ENCODE data around the gene KIRREL3.
A peak's percentile ranks its signal among the peaks of the same experiment; 100 is the strongest.

KIRREL3 gene

DNA sequence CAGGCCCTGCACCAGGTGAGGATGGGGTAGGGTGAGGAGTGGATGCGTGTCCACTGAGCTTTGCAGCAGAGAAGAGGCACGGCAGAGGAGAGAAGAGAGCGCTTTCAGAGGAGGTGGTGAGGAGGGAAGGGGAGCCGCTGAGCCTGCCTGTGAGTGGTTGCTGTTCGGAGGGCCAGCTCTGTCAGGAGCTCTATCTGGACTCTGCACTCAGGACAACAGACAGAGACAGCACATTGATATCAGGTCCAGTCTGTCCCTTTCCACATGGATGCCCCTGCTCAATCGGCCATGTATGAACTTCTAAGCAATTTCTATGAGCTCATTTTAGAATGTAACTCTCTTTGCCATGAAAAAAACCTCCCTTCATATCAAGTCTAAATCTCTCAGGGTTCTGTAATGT is 158.6 kb downstream of the KIRREL3 start:
- POLR2A ChIA-PET, result no interaction called here

DNA sequence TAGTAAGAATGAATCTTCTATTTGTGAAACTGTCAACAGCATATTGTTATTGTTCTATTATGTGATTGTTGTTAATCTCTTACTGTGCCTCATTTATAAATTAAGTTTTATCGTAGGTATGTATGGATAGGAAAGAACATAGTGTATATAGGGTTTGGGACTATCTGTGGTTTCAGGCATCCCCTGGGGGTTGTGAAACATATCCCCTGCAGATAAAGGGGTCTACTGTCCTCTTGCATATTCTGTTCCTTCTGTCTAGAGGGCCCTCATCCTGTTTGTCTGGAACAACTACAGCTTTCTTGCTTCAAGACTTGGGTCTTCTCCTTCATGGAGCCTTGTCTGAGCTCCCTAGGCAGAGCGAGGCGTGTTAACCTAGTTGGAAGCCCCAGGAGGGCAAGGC is 159.6 kb downstream of the KIRREL3 start:
- H3K4me3 ChIP-seq (ENCODE audit: low read depth, low read length), result no peak overlapping the region
- CTCF ChIA-PET, result interaction anchor here (1.1 to 3.1 kb wide), 3 partner anchors 17 to 233 kb away, joined by 3 to 15 read pairs (median 4); no protein-coding TSS in a partner anchor
- POLR2A ChIA-PET, result no interaction called here
- TF ChIP-seq, protein P1, sequence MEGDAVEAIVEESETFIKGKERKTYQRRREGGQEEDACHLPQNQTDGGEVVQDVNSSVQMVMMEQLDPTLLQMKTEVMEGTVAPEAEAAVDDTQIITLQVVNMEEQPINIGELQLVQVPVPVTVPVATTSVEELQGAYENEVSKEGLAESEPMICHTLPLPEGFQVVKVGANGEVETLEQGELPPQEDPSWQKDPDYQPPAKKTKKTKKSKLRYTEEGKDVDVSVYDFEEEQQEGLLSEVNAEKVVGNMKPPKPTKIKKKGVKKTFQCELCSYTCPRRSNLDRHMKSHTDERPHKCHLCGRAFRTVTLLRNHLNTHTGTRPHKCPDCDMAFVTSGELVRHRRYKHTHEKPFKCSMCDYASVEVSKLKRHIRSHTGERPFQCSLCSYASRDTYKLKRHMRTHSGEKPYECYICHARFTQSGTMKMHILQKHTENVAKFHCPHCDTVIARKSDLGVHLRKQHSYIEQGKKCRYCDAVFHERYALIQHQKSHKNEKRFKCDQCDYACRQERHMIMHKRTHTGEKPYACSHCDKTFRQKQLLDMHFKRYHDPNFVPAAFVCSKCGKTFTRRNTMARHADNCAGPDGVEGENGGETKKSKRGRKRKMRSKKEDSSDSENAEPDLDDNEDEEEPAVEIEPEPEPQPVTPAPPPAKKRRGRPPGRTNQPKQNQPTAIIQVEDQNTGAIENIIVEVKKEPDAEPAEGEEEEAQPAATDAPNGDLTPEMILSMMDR (IDR thresholded peaks at IDR 0.05; ENCODE audit: insufficient read depth, low read length, missing control alignments), result no peak
- no peak for DNase-seq (ENCODE audit: low read depth, low spot score)

More for the DNA sequence above, 158.6 kb downstream of the KIRREL3 start:
- CTCF ChIA-PET, result interaction anchor here (0.7 to 3.1 kb wide), 2 partner anchors 148 to 331 kb away, joined by 3 to 15 read pairs; no protein-coding TSS in a partner anchor
- no peak overlapping the region for H3K4me3 ChIP-seq (ENCODE audit: low read depth, low read length)
- TF ChIP-seq, protein P1 (IDR thresholded peaks at IDR 0.05; ENCODE audit: insufficient read depth, low read length, missing control alignments), result no peak
- DNase-seq (ENCODE audit: low read depth, low spot score), result no peak

DNA sequence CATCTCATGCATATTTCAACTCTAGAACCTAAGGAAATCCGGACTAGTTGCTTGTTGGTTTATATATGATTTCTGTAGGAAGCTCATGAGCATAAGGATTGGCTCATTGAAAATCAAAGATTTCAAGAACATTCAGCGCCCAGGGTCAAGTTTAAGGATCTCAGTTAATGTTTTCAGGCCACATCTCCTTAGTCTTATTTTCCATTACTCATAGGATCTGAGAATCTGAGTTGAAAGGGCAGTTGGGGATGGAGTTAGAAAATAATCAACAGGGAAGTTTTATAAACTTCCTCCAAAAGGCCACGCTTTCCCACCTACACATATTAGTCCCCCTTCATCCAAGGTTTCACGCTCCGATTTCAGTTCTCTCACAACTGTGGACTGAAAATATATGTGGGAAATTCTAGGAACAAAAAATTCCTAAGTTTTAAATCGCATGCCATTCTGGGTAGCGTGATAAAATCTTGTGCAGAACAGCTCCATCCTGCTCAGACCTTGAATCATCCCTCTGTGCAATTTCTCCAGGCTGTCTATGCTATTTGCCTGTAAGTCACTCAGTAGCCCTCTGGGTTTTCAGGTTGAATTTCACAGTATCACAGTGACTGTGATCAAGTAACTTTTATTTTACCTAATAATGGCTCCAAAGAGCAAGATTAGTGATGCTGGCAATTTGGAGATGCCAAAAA is 160.2 kb downstream of the KIRREL3 start:
- TF ChIP-seq, protein P1 (IDR thresholded peaks at IDR 0.05; ENCODE audit: insufficient read depth, low read length, missing control alignments), result no peak
- H3K4me3 ChIP-seq (ENCODE audit: low read depth, low read length), result no peak overlapping the region
- ChIA-PET CTCF (interaction anchor here (1.1 to 3.1 kb wide), 3 partner anchors 16 to 232 kb away, joined by 3 to 15 read pairs (median 4); no protein-coding TSS in a partner anchor), POLR2A (interaction anchor here (1.2 kb wide), 1 partner anchor 78 kb away, joined by 3 read pairs; no protein-coding TSS in a partner anchor)
- peak; percentile 59 for DNase-seq (ENCODE audit: low read depth, low spot score)

DNA sequence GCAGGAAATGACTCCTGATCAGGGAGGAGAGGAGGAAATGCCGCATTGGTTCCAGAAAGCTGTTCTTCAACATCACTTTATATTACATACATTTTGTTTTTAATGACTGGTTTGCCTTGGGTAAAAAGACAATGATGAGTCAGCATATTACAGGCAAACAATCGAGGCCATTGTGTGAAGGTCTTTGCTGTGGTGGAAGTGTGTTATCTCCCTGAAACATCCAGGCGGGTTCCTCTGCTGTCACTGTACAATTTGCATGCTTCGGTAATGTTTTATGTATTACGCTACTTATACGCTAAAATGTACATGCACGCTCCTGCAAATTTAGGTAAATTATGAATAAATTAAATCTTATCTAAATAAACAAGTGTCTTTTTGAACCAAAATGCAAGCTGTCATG is 161.1 kb downstream of the KIRREL3 start:
- POLR2A ChIA-PET, result interaction anchor here (1.2 kb wide), 1 partner anchor 78 kb away, joined by 3 read pairs; no protein-coding TSS in a partner anchor
- CTCF ChIA-PET, result interaction anchor here (1.1 to 3.1 kb wide), 3 partner anchors 16 to 232 kb away, joined by 3 to 15 read pairs (median 4); no protein-coding TSS in a partner anchor
- DNase-seq (ENCODE audit: low read depth, low spot score), result no peak
- TF ChIP-seq, protein P1 (IDR thresholded peaks at IDR 0.05; ENCODE audit: insufficient read depth, low read length, missing control alignments), result no peak
- H3K4me3 ChIP-seq (ENCODE audit: low read depth, low read length), result no peak overlapping the region

DNA sequence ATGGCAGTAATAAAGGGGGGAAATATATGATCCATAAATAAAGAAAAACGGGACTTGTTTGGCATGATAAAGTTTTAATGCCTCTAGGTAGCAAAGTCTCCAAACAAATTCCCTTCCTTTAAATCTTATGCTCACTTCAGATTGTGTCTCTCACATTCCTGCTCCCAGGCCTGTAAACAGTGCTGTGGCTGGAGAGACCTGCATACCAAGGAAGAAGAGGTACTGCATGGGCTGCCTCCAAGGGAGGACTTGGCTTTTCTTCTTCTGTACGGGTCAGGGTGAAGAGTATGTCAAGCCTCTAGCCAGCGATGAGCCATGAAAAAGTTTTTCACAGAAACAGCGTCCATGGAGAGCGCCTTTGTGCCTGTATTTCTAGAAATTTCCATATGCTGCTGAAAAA is 161.8 kb downstream of the KIRREL3 start:
- DNase-seq (ENCODE audit: low read depth, low spot score), result no peak
- ChIA-PET CTCF (interaction anchor here (2.1 to 2.2 kb wide), 2 partner anchors 15 to 24 kb away, joined by 4 read pairs; no protein-coding TSS in a partner anchor), POLR2A (no interaction called here)
- TF ChIP-seq, protein P1 (IDR thresholded peaks at IDR 0.05; ENCODE audit: insufficient read depth, low read length, missing control alignments), result no peak
- no peak overlapping the region for H3K4me3 ChIP-seq (ENCODE audit: low read depth, low read length)

DNA sequence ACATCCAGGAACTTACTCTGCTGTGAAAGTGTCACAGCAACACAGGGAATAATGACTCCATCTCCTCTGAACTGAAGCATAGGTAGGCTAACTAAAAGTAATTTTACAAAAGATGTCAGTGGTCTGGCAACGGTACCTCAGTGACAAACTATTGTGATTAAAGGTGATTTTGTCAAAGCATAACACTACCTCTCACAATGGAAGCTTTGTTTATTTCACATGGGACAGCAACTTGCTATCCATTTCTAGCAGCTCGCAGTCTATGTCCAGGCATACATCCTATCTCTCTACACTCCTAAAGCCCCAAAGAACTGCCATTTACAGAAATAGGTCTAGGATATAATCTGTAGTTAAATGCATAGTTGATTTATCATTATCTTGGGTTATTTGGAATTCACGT is 163.0 kb downstream of the KIRREL3 start:
- ChIA-PET CTCF (interaction anchor here (2.2 to 4.0 kb wide), 2 partner anchors 22 to 153 kb away, joined by 4 to 16 read pairs; no protein-coding TSS in a partner anchor), POLR2A (no interaction called here)
- TF ChIP-seq, protein P1 (IDR thresholded peaks at IDR 0.05; ENCODE audit: insufficient read depth, low read length, missing control alignments), result no peak
- H3K4me3 ChIP-seq (ENCODE audit: low read depth, low read length), result no peak overlapping the region
- DNase-seq (ENCODE audit: low read depth, low spot score), result no peak
